IPS-15b (cell line): ENCODE results near the gene FAM222A.

Experiments used
- H3K27me3 ChIP-seq: one replicate; pipeline ENCODE4 v1.6.1; 2013; ENCODE audit warnings: low read length; ENCODE audit not compliant: control insufficient read depth, insufficient read depth
- H3K36me3 ChIP-seq: one replicate; pipeline ENCODE4 v1.6.1; 2013; ENCODE audit warnings: low read length; ENCODE audit not compliant: control insufficient read depth, insufficient read depth
- H3K4me1 ChIP-seq: one replicate; pipeline ENCODE4 v1.6.1; 2013; ENCODE audit warnings: mild to moderate bottlenecking, low read length; ENCODE audit not compliant: control insufficient read depth, insufficient read depth
- H3K4me3 ChIP-seq: one replicate; pipeline ENCODE4 v1.5.1; 2013; ENCODE audit warnings: low read depth, low read length
- H3K9ac ChIP-seq: one replicate; pipeline ENCODE4 v1.6.1; 2013; ENCODE audit warnings: low read depth, mild to moderate bottlenecking, low read length
- H3K9me3 ChIP-seq: one replicate; pipeline ENCODE4 v1.6.1; 2013; ENCODE audit warnings: mild to moderate bottlenecking, low read length; ENCODE audit not compliant: control insufficient read depth, insufficient read depth

Gene FAM222A

GRCh38 chr12:109722721-109723094 is 9.1 kb downstream of the FAM222A start:
- H3K4me1 ChIP-seq = peaks cover 9% of the 10 kb centered on the region
- no peak overlapping the region for H3K9ac ChIP-seq
- no peaks in the 10 kb centered on the region for H3K9me3 ChIP-seq
- H3K36me3 ChIP-seq = no peaks in the 10 kb centered on the region
- no peak overlapping the region for H3K4me3 ChIP-seq
- peaks cover 7% of the 10 kb centered on the region for H3K27me3 ChIP-seq

- no peaks in the 10 kb centered on the region for H3K9me3 ChIP-seq
- H3K27me3 ChIP-seq = peaks cover 5% of the 10 kb centered on the region
- no peak overlapping the region for H3K4me3 ChIP-seq
- no peak overlapping the region for H3K9ac ChIP-seq
- H3K36me3 ChIP-seq = no peaks in the 10 kb centered on the region
- H3K4me1 ChIP-seq = peaks cover 6% of the 10 kb centered on the region
These were observed 9.8 kb downstream of the FAM222A start for GRCh38 chr12:109723311-109723881.

GRCh38 chr12:109724321-109724892 is 10.8 kb downstream of the FAM222A start:
- Histone ChIP-seq H3K4me1 (no peaks in the 10 kb centered on the region), H3K9me3 (no peaks in the 10 kb centered on the region), H3K36me3 (no peaks in the 10 kb centered on the region), H3K27me3 (no peaks in the 10 kb centered on the region), H3K4me3 (no peak overlapping the region), H3K9ac (no peak overlapping the region)

GRCh38 chr12:109725321-109726105 is 11.9 kb downstream of the FAM222A start:
- H3K9ac ChIP-seq = no peak overlapping the region
- no peaks in the 10 kb centered on the region for H3K9me3 ChIP-seq
- no peaks in the 10 kb centered on the region for H3K27me3 ChIP-seq
- H3K36me3 ChIP-seq = no peaks in the 10 kb centered on the region
- H3K4me1 ChIP-seq = no peaks in the 10 kb centered on the region
- H3K4me3 ChIP-seq = no peak overlapping the region

GRCh38 chr12:109726106-109726497 is 12.5 kb downstream of the FAM222A start:
- Histone ChIP-seq H3K9ac (no peak overlapping the region), H3K27me3 (no peaks in the 10 kb centered on the region), H3K9me3 (no peaks in the 10 kb centered on the region), H3K4me1 (no peaks in the 10 kb centered on the region), H3K4me3 (no peak overlapping the region), H3K36me3 (no peaks in the 10 kb centered on the region)

- no peaks in the 10 kb centered on the region for H3K36me3 ChIP-seq
- no peak overlapping the region for H3K9ac ChIP-seq
- H3K9me3 ChIP-seq = no peaks in the 10 kb centered on the region
- H3K4me1 ChIP-seq = no peaks in the 10 kb centered on the region
- H3K4me3 ChIP-seq = no peak overlapping the region
- H3K27me3 ChIP-seq = no peaks in the 10 kb centered on the region
These were observed 12.9 kb downstream of the FAM222A start for GRCh38 chr12:109726511-109727038.

- Histone ChIP-seq H3K36me3 (no peaks in the 10 kb centered on the region), H3K4me1 (no peaks in the 10 kb centered on the region), H3K27me3 (no peaks in the 10 kb centered on the region), H3K9ac (no peak overlapping the region), H3K4me3 (no peak overlapping the region), H3K9me3 (no peaks in the 10 kb centered on the region)
These were observed 13.6 kb downstream of the FAM222A start for GRCh38 chr12:109727039-109727723.

GRCh38 chr12:109727746-109728726 is 14.4 kb downstream of the FAM222A start:
- Histone ChIP-seq H3K9ac (no peak overlapping the region), H3K27me3 (no peaks in the 10 kb centered on the region), H3K36me3 (no peaks in the 10 kb centered on the region), H3K4me1 (no peaks in the 10 kb centered on the region), H3K4me3 (no peak overlapping the region), H3K9me3 (no peaks in the 10 kb centered on the region)

- no peaks in the 10 kb centered on the region for H3K9me3 ChIP-seq
- no peaks in the 10 kb centered on the region for H3K27me3 ChIP-seq
- no peak overlapping the region for H3K4me3 ChIP-seq
- no peaks in the 10 kb centered on the region for H3K36me3 ChIP-seq
- no peak overlapping the region for H3K9ac ChIP-seq
- no peaks in the 10 kb centered on the region for H3K4me1 ChIP-seq
These were observed 15.3 kb downstream of the FAM222A start for GRCh38 chr12:109728921-109729320.

- Histone ChIP-seq H3K27me3 (no peaks in the 10 kb centered on the region), H3K9me3 (no peaks in the 10 kb centered on the region), H3K4me3 (no peak overlapping the region), H3K9ac (no peak overlapping the region), H3K4me1 (no peaks in the 10 kb centered on the region), H3K36me3 (no peaks in the 10 kb centered on the region)
These were observed 15.8 kb downstream of the FAM222A start for GRCh38 chr12:109729371-109729781.

GRCh38 chr12:109729801-109730200 is 16.2 kb downstream of the FAM222A start:
- Histone ChIP-seq H3K36me3 (no peaks in the 10 kb centered on the region), H3K4me1 (peaks cover 2% of the 10 kb centered on the region), H3K9me3 (no peaks in the 10 kb centered on the region), H3K4me3 (no peak overlapping the region), H3K27me3 (no peaks in the 10 kb centered on the region), H3K9ac (no peak overlapping the region)
